GM12891 (cell line): ENCODE data around the gene CACTIN.

Experiments
- PAX5 ChIP-seq: IDR thresholded peaks from 2 replicates; pipeline ENCODE4 v1.6.1; 2011; ENCODE audit warnings: low read length, moderate library complexity, mild to moderate bottlenecking; ENCODE audit not compliant: insufficient read depth, severe bottlenecking
- POLR2A ChIP-seq: IDR thresholded peaks from 2 replicates; pipeline ENCODE4 v1.6.1; 2011; ENCODE audit warnings: low read depth, low read length, control low read depth
- POLR2AphosphoS5 ChIP-seq: IDR thresholded peaks from 2 replicates; pipeline ENCODE4 v1.6.1; 2011; ENCODE audit warnings: low read depth, low read length, control low read depth
- POU2F2 ChIP-seq: IDR thresholded peaks from 2 replicates; pipeline ENCODE4 v1.6.1; 2011; ENCODE audit warnings: low read depth, mild to moderate bottlenecking, control low read depth, low read length, moderate library complexity
- SPI1 ChIP-seq: IDR thresholded peaks from 2 replicates; pipeline ENCODE4 v1.6.1; 2011; ENCODE audit warnings: low read depth, low read length, control low read depth
- TAF1 ChIP-seq: IDR thresholded peaks from 2 replicates; pipeline ENCODE4 v1.6.1; 2011; ENCODE audit warnings: low read depth, low read length, control low read depth

GRCh38 chr19:3614858-3615505, 11.6 kb downstream of the CACTIN start:
- TF ChIP-seq POLR2AphosphoS5 = no peak
- TF ChIP-seq POLR2A = no peak
- no peak for TF ChIP-seq TAF1
- TF ChIP-seq SPI1 = no peak
- TF ChIP-seq PAX5 = no peak
- no peak for TF ChIP-seq POU2F2
